Endothelial cell of umbilical vein (primary cell): ENCODE results near the gene ARHGEF33.

Experiments used
- EZH2 ChIP-seq: IDR thresholded peaks from 2 replicates; pipeline ENCODE4 v1.6.1; 2012; ENCODE audit warnings: borderline replicate concordance, low read depth, mild to moderate bottlenecking, moderate library complexity, low read length, inconsistent platforms; ENCODE audit not compliant: severe bottlenecking
- GATA2 ChIP-seq: IDR thresholded peaks from 2 replicates; pipeline ENCODE4 v1.7.0; 2011; ENCODE audit warnings: low read depth, mild to moderate bottlenecking, moderate library complexity, mixed read lengths, low read length; ENCODE audit not compliant: insufficient read length, insufficient read depth
- JUN ChIP-seq: IDR thresholded peaks from 2 replicates; pipeline ENCODE4 v1.6.1; 2011; ENCODE audit warnings: borderline replicate concordance, low read depth; ENCODE audit not compliant: insufficient read length, insufficient read depth
- MYC ChIP-seq: IDR thresholded peaks from one replicate; pipeline ENCODE4 v1.6.1; 2011; ENCODE audit warnings: mild to moderate bottlenecking, low read depth, low read length
- POLR2A ChIP-seq: IDR thresholded peaks from 2 replicates; pipeline ENCODE4 v1.6.1; 2012; ENCODE audit warnings: low read depth, mild to moderate bottlenecking, control low read depth, low read length
- POLR2AphosphoS5 ChIP-seq: IDR thresholded peaks from 2 replicates; pipeline ENCODE4 v1.6.1; 2012; ENCODE audit warnings: low read depth, mild to moderate bottlenecking, control low read depth, low read length, moderate library complexity; ENCODE audit not compliant: insufficient read depth
- TF ChIP-seq, protein P1 (sequence below), 2 donors: IDR thresholded peaks; 1 replicate in 1 of 2; 2 replicates in 1 of 2; pipeline ENCODE4 v1.5.1; 2011; ENCODE audit warnings: low read length in 2 of 2, mild to moderate bottlenecking in 2 of 2, moderate library complexity in 2 of 2, control low read depth in 1 of 2, inconsistent platforms in 1 of 2, low read depth in 1 of 2; ENCODE audit not compliant: insufficient read depth in 1 of 2; ENCODE audit errors: extremely low read depth in 1 of 2
- TF ChIP-seq, protein P2 (sequence below): IDR thresholded peaks from 2 replicates; pipeline ENCODE4 v1.6.1; 2011; ENCODE audit not compliant: insufficient read depth, insufficient read length

DNA sequence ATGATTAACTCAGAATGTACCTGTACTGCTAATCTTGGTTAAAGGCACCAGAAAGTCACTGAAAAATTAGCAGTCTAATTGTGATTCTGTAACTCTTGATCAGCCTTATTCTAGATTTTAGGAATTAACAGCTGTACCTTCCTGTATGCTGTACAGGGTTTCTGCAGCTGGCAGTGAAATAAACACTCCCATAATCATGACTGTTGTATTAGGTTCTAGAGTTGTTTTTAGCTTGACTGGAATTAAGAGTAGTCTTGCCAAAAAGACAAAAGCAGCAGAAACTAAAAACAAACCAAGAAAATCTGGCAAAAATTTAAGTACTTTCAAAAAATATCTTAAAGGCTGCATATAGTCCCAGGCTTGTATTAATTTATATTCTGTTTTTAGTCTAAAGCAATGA is 127.7 kb downstream of the ARHGEF33 start:
- TF ChIP-seq, protein P1, sequence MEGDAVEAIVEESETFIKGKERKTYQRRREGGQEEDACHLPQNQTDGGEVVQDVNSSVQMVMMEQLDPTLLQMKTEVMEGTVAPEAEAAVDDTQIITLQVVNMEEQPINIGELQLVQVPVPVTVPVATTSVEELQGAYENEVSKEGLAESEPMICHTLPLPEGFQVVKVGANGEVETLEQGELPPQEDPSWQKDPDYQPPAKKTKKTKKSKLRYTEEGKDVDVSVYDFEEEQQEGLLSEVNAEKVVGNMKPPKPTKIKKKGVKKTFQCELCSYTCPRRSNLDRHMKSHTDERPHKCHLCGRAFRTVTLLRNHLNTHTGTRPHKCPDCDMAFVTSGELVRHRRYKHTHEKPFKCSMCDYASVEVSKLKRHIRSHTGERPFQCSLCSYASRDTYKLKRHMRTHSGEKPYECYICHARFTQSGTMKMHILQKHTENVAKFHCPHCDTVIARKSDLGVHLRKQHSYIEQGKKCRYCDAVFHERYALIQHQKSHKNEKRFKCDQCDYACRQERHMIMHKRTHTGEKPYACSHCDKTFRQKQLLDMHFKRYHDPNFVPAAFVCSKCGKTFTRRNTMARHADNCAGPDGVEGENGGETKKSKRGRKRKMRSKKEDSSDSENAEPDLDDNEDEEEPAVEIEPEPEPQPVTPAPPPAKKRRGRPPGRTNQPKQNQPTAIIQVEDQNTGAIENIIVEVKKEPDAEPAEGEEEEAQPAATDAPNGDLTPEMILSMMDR (IDR thresholded peaks at IDR 0.05; ENCODE audit: extremely low read depth in 1 of 2, insufficient read depth in 1 of 2, low read depth in 1 of 2, low read length in 2 of 2): no peak
- TF ChIP-seq EZH2: no peak
- TF ChIP-seq POLR2AphosphoS5: no peak
- TF ChIP-seq MYC: no peak
- no peak for TF ChIP-seq POLR2A
- TF ChIP-seq JUN: no peak
- TF ChIP-seq, protein P2, sequence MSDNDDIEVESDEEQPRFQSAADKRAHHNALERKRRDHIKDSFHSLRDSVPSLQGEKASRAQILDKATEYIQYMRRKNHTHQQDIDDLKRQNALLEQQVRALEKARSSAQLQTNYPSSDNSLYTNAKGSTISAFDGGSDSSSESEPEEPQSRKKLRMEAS: no peak
- no peak for TF ChIP-seq GATA2
